ENCODE data around the gene ZFP3.
"Not testable (repeated sequence)": the region's sequence is repeated elsewhere in the genome, so short reads cannot be mapped to it uniquely, and the experiment has no call there.

Gene ZFP3

GRCh38 chr17:5126719-5127488, 48.6 kb downstream of the ZFP3 start:
- DNase-seq = no peak

- DNase-seq = no peak
These were observed 49.6 kb downstream of the ZFP3 start for GRCh38 chr17:5127910-5128309.

- DNase-seq = not testable (repeated sequence)
These were observed 50.1 kb downstream of the ZFP3 start for GRCh38 chr17:5128387-5128786.

- DNase-seq = no peak
These were observed 50.8 kb downstream of the ZFP3 start for GRCh38 chr17:5128905-5129535.

GRCh38 chr17:5129770-5130169, 51.5 kb downstream of the ZFP3 start:
- DNase-seq = not testable (repeated sequence)

GRCh38 chr17:5130261-5130660, 52.0 kb downstream of the ZFP3 start:
- DNase-seq = not testable (repeated sequence)

- DNase-seq = not testable (repeated sequence)
These were observed 52.4 kb downstream of the ZFP3 start for GRCh38 chr17:5130687-5131086.

- DNase-seq = no peak
These were observed 53.0 kb downstream of the ZFP3 start for GRCh38 chr17:5131146-5131715.

- DNase-seq = not testable (repeated sequence)
These were observed 53.7 kb downstream of the ZFP3 start for GRCh38 chr17:5131799-5132502.

- not testable (repeated sequence) for DNase-seq
These were observed 54.4 kb downstream of the ZFP3 start for GRCh38 chr17:5132503-5133225.

- no peak for DNase-seq
These were observed 55.0 kb downstream of the ZFP3 start for GRCh38 chr17:5133311-5133710.

- DNase-seq = not testable (repeated sequence)
These were observed 55.7 kb downstream of the ZFP3 start for GRCh38 chr17:5133961-5134360.

GRCh38 chr17:5134571-5134970, 56.3 kb downstream of the ZFP3 start:
- DNase-seq = not testable (repeated sequence)

- not testable (repeated sequence) for DNase-seq
These were observed 57.0 kb downstream of the ZFP3 start for GRCh38 chr17:5135131-5135712.

GRCh38 chr17:5135726-5136579, 57.7 kb downstream of the ZFP3 start:
- no peak for DNase-seq

- DNase-seq = not testable (repeated sequence)
These were observed 58.5 kb downstream of the ZFP3 start for GRCh38 chr17:5136580-5137412.

GRCh38 chr17:5137511-5138197, 59.4 kb downstream of the ZFP3 start:
- not testable (repeated sequence) for DNase-seq

GRCh38 chr17:5138198-5138544, 59.9 kb downstream of the ZFP3 start:
- not testable (repeated sequence) for DNase-seq

GRCh38 chr17:5138616-5139457, 60.6 kb downstream of the ZFP3 start:
- DNase-seq = no peak

All from HCEC 1CT (cell line).